Skeletal muscle tissue (tissue), 4 donors: Measurements from ENCODE around the gene ESRRB. TPM values are rescaled to one million over a fixed set of nuclear protein-coding genes. Genes with fewer than 3 reads are reported as not detected.

Source experiments
- H3K27ac ChIP-seq: one replicate; pipeline ENCODE4 v1.7.0; 2013; ENCODE audit warnings: mild to moderate bottlenecking, low read depth, low read length, inconsistent platforms
- H3K27me3 ChIP-seq, 3 donors: one replicate each; pipeline ENCODE4 v1.7.0; 2013; ENCODE audit warnings: low read length in 3 of 3; ENCODE audit not compliant: control insufficient read depth in 3 of 3, insufficient read depth in 3 of 3
- H3K36me3 ChIP-seq, 3 donors: one replicate each; pipeline ENCODE4 v1.7.0; 2013; ENCODE audit warnings: low read length in 3 of 3; ENCODE audit not compliant: control insufficient read depth in 3 of 3, insufficient read depth in 3 of 3
- H3K4me1 ChIP-seq, 3 donors: one replicate each; pipeline ENCODE4 v1.7.0; 2013; ENCODE audit warnings: low read length in 3 of 3, mild to moderate bottlenecking in 3 of 3; ENCODE audit not compliant: control insufficient read depth in 3 of 3, insufficient read depth in 3 of 3
- H3K4me3 ChIP-seq, 3 donors: one replicate each; pipeline ENCODE4 v1.7.0; 2013; ENCODE audit warnings: low read length in 3 of 3
- H3K9ac ChIP-seq, 3 donors: one replicate each; pipeline ENCODE4 v1.7.0; 2013; ENCODE audit warnings: low read length in 3 of 3, mild to moderate bottlenecking in 3 of 3, moderate library complexity in 2 of 3, low read depth in 1 of 3
- H3K9me3 ChIP-seq, 3 donors: one replicate each; pipeline ENCODE4 v1.7.0; 2013; ENCODE audit warnings: low read length in 3 of 3; ENCODE audit not compliant: control insufficient read depth in 3 of 3
- total RNA-seq: library from RNA; depleted of rRNA; stranded (reverse); fragments of >200 nt; gene quantifications from one replicate; pipeline ENCODE4 v1.2.3, GENCODE V29; 2014
- donor health status: Osteomylitis.

ESRRB gene
- total RNA-seq, 1 donor from 2014 or later, result 1.6 TPM

DNA sequence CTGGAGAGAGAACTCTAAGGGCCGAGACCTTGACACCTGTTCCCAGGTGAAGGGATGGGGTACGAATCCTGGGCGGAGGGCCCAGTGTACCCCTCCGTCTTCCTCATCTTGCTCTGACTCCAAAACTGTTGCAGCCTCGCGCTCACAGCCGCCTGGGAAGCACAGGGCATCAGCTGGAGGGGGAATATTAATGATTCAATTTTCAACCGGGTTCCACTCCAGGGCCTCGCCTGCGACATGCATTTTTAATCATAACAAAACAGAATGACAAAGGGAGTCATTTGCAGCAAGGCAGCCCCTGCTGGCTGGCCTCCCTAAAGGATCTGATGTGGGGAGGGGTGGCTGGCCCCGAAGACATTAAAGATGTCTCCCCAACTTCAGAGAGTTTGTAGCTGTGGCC lies 41.6 kb upstream of the ESRRB start:
- Histone ChIP-seq H3K4me1 (peaks cover 0 to 4% (median 3%) of the 10 kb centered on the region in 3 donors), H3K27me3 (peaks cover 0 to 3% (median 2%) of the 10 kb centered on the region in 3 donors), H3K9ac (no peak overlapping the region), H3K4me3 (no peak overlapping the region), H3K27ac (no peak overlapping the region), H3K9me3 (no peaks in the 10 kb centered on the region), H3K36me3 (no peaks in the 10 kb centered on the region)

DNA sequence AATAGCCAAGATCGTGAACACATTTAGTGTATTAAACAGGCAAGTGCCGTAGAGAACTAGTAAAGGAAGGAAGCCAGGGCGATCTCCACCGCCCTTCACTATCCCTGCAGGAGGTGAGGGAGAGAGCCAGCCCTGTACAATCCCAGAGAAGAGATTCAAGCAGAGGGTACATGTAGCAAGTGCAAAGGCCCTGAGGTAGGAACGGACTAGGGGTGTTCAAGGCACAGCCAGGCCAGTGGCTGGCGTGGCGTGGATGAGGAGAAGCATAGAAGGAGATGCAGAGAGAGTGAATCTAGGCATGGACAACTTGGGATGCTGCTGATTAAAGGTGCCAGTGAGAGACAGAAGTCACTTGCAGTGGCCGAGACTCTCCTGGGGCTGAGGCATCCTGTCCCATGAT lies 39.1 kb upstream of the ESRRB start:
- Histone ChIP-seq H3K4me3 (no peak overlapping the region), H3K4me1 (no peaks in the 10 kb centered on the region), H3K9ac (no peak overlapping the region), H3K9me3 (no peaks in the 10 kb centered on the region), H3K36me3 (no peaks in the 10 kb centered on the region), H3K27me3 (no peaks in the 10 kb centered on the region), H3K27ac (no peak overlapping the region)

DNA sequence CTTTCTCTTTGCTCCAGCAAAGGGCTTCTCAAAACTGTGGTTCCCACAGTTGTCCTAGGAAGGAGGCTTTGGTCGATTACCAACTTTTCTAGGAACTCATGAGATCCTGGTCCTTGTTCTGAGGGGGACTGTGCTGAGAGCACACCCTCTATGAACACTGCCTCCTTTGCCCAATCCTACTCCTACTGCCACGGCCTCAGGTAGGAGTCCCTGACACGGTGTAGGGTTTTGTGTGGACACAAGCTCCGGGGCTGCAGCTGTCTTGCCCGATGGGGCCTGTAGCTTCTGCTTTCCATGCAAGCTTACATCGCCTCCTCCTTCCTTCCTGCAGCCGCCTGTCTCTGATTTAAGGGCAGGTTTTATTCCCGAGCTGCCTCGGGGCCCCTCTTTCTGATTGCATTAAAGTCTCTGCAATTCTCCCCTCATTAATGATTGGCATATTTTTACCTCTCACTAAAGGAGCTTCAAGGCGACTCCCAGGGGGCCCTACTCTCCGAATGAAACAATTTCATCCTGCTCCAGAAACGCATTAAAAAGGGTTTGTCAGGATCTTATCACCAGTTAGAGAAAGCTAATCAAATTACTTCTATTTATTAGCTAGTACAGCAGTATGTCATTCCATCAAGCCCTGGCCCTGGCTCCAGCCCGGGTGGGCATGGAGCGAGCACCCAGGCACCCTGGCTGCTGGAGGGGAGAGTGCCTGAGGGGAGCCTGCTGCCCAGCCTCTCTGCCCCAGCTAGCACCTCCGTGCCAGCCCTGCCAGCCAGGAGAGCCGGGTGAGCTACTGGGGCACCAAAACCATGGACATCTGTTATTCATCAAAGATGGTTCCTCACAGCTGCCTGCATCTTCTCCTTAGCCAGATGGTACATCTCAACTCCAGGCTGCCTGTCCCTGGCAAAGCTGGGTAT lies 38.0 kb upstream of the ESRRB start:
- H3K27me3 ChIP-seq, result no peaks in the 10 kb centered on the region
- no peaks in the 10 kb centered on the region for H3K36me3 ChIP-seq
- H3K9ac ChIP-seq, result no peak overlapping the region
- no peak overlapping the region for H3K27ac ChIP-seq
- no peak overlapping the region for H3K4me3 ChIP-seq
- no peaks in the 10 kb centered on the region for H3K9me3 ChIP-seq
- H3K4me1 ChIP-seq, result no peaks in the 10 kb centered on the region

DNA sequence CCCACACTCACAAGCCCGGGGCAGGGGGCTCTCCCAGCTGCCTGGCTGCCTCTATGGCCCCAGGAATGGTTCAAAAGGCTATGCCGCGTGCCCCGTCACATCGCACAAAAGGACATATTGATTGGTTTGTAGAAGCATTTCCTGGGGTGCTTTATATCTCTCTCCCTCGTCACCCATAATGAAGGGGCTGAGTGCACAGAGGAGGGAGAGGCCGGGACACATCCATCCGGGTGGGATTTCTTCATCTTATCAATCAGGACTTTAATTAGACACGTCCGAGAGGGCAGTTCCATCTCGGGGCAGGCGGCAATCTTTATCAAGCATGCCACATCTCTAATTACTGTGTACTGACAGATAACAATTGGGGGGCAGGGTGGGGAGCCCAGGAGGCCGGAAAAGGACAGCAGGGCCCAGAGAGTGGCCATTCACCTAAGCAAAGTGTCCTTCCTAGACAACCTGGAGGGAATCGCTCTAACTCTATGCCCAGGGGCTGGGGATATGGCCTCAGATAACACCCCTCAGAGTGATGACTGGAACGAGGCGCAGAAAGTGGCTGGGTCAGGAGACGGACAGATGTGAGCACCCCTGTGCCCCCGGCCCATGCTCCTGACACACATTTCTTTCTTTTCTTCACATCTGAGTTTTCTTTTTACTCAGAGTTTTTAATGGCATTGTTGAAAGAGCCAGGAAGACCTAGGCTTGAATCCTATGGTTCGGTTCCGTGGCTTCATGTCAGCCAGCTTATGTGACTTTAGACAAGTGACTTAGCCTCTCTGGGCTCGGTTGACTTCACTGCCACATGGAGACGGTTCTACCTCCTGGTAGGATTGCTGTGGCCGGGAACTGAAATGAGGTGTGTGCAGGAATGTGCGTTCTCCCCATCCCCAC lies 36.0 kb upstream of the ESRRB start:
- no peak overlapping the region for H3K27ac ChIP-seq
- no peak overlapping the region for H3K9ac ChIP-seq
- H3K27me3 ChIP-seq, result no peaks in the 10 kb centered on the region
- no peak overlapping the region for H3K4me3 ChIP-seq
- no peaks in the 10 kb centered on the region for H3K36me3 ChIP-seq
- no peaks in the 10 kb centered on the region for H3K9me3 ChIP-seq
- H3K4me1 ChIP-seq, result no peaks in the 10 kb centered on the region

DNA sequence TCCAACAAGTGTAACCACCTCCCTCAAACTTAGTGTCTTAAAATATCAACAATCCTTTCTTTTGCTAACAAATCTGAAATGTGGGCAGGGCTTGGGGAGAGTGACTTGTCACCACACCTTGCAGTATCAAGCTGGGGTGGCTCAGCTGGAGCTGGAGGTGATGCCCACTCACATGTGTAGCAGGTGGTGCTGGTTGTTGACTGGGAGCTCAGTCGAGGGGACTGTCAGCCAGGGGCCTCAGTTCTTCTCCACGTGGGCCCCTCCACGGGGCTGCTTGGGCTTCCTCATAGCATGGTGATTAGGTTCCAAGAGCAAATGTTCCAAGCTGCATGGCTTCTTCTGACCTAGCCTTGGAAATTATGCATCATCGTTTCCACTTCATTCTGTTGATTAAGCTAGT lies 32.6 kb upstream of the ESRRB start:
- no peak overlapping the region for H3K4me3 ChIP-seq
- no peak overlapping the region for H3K27ac ChIP-seq
- no peaks in the 10 kb centered on the region for H3K9me3 ChIP-seq
- no peak overlapping the region for H3K9ac ChIP-seq
- no peaks in the 10 kb centered on the region for H3K27me3 ChIP-seq
- H3K4me1 ChIP-seq, result peaks cover 0 to 2% (median 0%) of the 10 kb centered on the region in 3 donors
- H3K36me3 ChIP-seq, result no peaks in the 10 kb centered on the region

DNA sequence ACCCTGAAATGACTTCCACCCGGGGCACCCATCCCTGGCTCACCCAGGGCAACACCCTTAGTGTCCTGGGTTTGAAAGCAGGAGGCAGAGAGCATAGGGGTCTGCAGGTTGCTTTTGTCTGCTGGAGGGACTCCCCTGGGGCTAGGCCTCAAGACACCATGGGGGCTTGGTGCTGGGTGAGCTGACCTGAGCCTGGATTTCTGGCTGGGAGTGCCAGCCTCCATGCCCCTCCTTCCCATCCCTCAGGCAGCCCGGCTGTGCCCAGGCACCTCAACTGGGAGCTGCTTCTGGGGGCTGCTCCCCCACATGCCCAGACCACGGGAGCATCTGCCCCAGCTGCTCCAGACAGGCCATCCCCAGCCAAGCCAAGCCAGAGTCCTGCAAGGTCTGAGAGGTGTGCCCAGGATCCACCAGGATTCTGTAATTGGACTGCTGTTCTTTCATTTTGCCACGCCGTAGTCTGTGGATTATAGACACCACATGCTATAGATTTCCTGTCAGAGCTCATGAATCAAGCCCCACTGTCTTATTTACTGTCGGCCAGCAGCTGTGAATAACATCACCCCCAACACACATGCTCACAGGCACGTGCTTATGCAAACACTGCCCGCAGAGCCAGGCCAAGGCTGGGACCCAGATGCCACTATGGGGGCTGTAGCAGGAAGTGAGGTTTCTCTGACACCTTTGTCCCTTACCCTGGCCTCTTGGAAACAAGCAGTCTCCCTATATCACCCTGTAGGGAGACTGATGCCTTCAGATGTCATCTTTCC lies 29.4 kb upstream of the ESRRB start:
- H3K4me1 ChIP-seq, result peaks cover 0 to 13% (median 7%) of the 10 kb centered on the region in 3 donors

DNA sequence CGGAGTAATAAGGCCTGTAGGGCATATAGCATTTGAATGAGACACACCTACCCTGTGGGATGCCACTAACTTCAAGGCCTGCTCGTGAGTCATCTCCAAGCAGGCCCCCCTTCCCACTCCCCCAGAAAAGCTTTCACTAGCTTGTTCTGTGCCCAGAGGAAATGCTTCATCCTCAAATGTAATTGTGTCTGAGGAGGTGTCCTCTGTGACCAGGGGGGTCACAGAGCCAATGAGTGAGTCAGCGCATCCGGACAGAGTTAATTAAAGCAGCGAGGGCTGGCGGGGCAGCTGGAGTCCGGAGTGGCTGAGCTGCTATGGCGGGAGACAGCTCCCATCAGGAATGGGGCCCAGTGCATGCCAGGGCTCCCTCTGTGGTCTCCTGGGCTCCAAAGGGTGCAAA lies 27.0 kb upstream of the ESRRB start:
- Histone ChIP-seq H3K27me3 (peaks cover 0 to 5% (median 0%) of the 10 kb centered on the region in 3 donors), H3K9ac (no peak overlapping the region), H3K36me3 (no peaks in the 10 kb centered on the region), H3K4me1 (peaks cover 2 to 26% (median 19%) of the 10 kb centered on the region in 3 donors), H3K9me3 (no peaks in the 10 kb centered on the region), H3K4me3 (no peak overlapping the region), H3K27ac (no peak overlapping the region)

More for the DNA sequence above, 29.4 kb upstream of the ESRRB start:
- no peak overlapping the region for H3K27ac ChIP-seq
- H3K9ac ChIP-seq, result no peak overlapping the region
- H3K4me3 ChIP-seq, result no peak overlapping the region
- H3K27me3 ChIP-seq, result no peaks in the 10 kb centered on the region
- no peaks in the 10 kb centered on the region for H3K36me3 ChIP-seq
- no peaks in the 10 kb centered on the region for H3K9me3 ChIP-seq

DNA sequence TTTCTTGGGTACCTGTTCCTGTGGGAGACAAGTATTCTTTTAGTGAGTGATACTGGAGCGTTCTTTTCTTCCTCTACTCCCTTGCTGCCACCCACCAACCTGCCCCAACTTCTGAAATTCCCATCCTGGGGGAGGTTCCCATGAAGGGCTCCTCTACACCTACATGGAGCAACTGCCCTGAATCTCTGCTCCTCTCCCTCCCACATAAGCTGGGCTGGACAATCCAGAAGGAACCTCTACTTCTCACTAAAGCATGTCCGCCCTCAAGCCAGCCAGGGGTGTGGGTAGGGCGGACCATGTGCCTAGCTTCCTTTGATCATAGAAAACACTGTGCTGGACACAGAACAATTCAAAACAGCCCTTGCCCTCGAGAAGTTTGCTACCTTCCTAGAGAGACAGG lies 25.9 kb upstream of the ESRRB start:
- H3K9ac ChIP-seq, result no peak overlapping the region
- H3K9me3 ChIP-seq, result no peaks in the 10 kb centered on the region
- H3K4me3 ChIP-seq, result no peak overlapping the region
- peaks cover 2 to 26% (median 19%) of the 10 kb centered on the region in 3 donors for H3K4me1 ChIP-seq
- H3K27me3 ChIP-seq, result peaks cover 0 to 5% (median 0%) of the 10 kb centered on the region in 3 donors
- H3K36me3 ChIP-seq, result no peaks in the 10 kb centered on the region
- no peak overlapping the region for H3K27ac ChIP-seq

DNA sequence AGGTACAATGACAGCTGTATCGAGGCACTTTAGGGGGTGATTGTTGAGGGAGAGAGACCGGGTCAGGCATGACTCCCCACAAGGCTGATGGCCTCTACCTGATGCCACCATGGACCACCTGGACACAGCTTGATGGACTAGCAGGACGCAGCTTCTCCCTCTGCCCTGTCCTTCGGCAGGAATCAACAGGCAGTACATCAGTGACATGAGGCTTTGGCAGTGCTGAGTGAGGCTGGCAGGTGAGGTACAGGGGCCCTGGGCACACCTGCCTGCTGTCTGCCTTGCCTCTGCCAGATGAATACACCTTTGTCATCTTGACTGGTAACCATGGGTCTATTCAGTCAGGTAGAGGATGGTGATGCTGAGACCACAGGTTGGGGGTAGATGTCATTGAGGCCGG lies 25.3 kb upstream of the ESRRB start:
- Histone ChIP-seq H3K27me3 (peaks cover 0 to 5% (median 0%) of the 10 kb centered on the region in 3 donors), H3K9me3 (no peaks in the 10 kb centered on the region), H3K9ac (no peak overlapping the region), H3K36me3 (no peaks in the 10 kb centered on the region), H3K4me1 (peaks cover 2 to 26% (median 19%) of the 10 kb centered on the region in 3 donors), H3K27ac (no peak overlapping the region), H3K4me3 (no peak overlapping the region)
